HepG2 (cell line): ENCODE results near the gene USP24. TPM values are rescaled to one million over a fixed set of nuclear protein-coding genes. Genes with fewer than 3 reads are reported as not detected.
A peak's percentile ranks its signal among the peaks of the same experiment; 100 is the strongest.

ENCODE experiments used
- ATM ChIP-seq: fragments of 450-650 bp; IDR thresholded peaks from 2 replicates; pipeline ENCODE4 v1.7.1; 2017; ENCODE audit warnings: mild to moderate bottlenecking, borderline replicate concordance
- BORCS8-MEF2B ChIP-seq: sonication (generic); formaldehyde crosslinking; IDR thresholded peaks from 2 replicates; pipeline ENCODE4 v1.8.0; 2022; ENCODE audit warnings: mild to moderate bottlenecking, missing genetic modification reagents
- BRF2 ChIP-seq: sonication (generic); formaldehyde crosslinking; IDR thresholded peaks from 2 replicates; pipeline ENCODE4 v1.8.1; 2022; ENCODE audit warnings: mild to moderate bottlenecking, missing genetic modification reagents
- EED ChIP-seq: sonication (generic); formaldehyde crosslinking; IDR thresholded peaks from 2 replicates; pipeline ENCODE4 v1.5.0; 2020; ENCODE audit warnings: mild to moderate bottlenecking, missing genetic modification reagents
- IRX3 ChIP-seq: sonication (generic); formaldehyde crosslinking; IDR thresholded peaks from 2 replicates; pipeline ENCODE4 v1.8.1; 2023; ENCODE audit warnings: mild to moderate bottlenecking, low read depth, missing genetic modification reagents, borderline replicate concordance
- MED1 ChIP-seq: sonication (generic); formaldehyde crosslinking; IDR thresholded peaks from 2 replicates; pipeline ENCODE4 v1.4.0; 2020; ENCODE audit warnings: missing genetic modification reagents
- MEF2D ChIP-seq: sonication (generic); formaldehyde crosslinking; IDR thresholded peaks from 2 replicates; pipeline ENCODE4 v1.5.1; 2020; ENCODE audit warnings: mild to moderate bottlenecking, missing genetic modification reagents
- REPIN1 ChIP-seq: sonication (generic); formaldehyde crosslinking; IDR thresholded peaks from 2 replicates; pipeline ENCODE4 v1.8.0; 2022; ENCODE audit warnings: missing genetic modification reagents, low read depth, mild to moderate bottlenecking, borderline replicate concordance
- RNF219 ChIP-seq: sonication (generic); formaldehyde crosslinking; IDR thresholded peaks from 2 replicates; pipeline ENCODE4 v1.5.0; 2020; ENCODE audit warnings: mild to moderate bottlenecking, missing genetic modification reagents
- SP2 ChIP-seq: sonication (generic); formaldehyde crosslinking; IDR thresholded peaks from 2 replicates; pipeline ENCODE4 v1.5.1; 2020; ENCODE audit warnings: mild to moderate bottlenecking, missing genetic modification reagents
- TEAD3 ChIP-seq: optimal IDR thresholded peaks from 2 replicates; pipeline ENCODE3; 2016; ENCODE audit warnings: borderline replicate concordance
- UBTF ChIP-seq: sonication (generic); formaldehyde crosslinking; IDR thresholded peaks from 2 replicates; pipeline ENCODE4 v1.4.0; 2020; ENCODE audit warnings: mild to moderate bottlenecking, missing genetic modification reagents
- YY1 ChIP-seq: IDR thresholded peaks from 2 replicates; pipeline ENCODE4 v1.6.1; 2011; ENCODE audit warnings: low read length, low read depth, moderate library complexity, mild to moderate bottlenecking; ENCODE audit not compliant: insufficient read depth, insufficient replicate concordance
- ZBTB3 ChIP-seq: sonication (generic); formaldehyde crosslinking; IDR thresholded peaks from 2 replicates; pipeline ENCODE4 v1.4.0; 2020; ENCODE audit warnings: low read depth, mild to moderate bottlenecking, moderate library complexity, missing genetic modification reagents, borderline replicate concordance
- ZFAT ChIP-seq: sonication (generic); formaldehyde crosslinking; conservative IDR thresholded peaks from 2 replicates; pipeline ENCODE4 v1.8.1; 2023; ENCODE audit warnings: missing genetic modification reagents, inconsistent platforms
- ZNF362 ChIP-seq: sonication (generic); formaldehyde crosslinking; IDR thresholded peaks from 2 replicates; pipeline ENCODE4 v1.4.0; 2020; ENCODE audit warnings: missing genetic modification reagents, mild to moderate bottlenecking, borderline replicate concordance
- ZNF550 ChIP-seq: sonication (generic); formaldehyde crosslinking; IDR thresholded peaks from 2 replicates; pipeline ENCODE4 v1.4.0; 2020; ENCODE audit warnings: mild to moderate bottlenecking, missing genetic modification reagents, borderline replicate concordance
- ZNF577 ChIP-seq: sonication (generic); formaldehyde crosslinking; IDR thresholded peaks from 2 replicates; pipeline ENCODE4 v1.4.0; 2020; ENCODE audit warnings: mild to moderate bottlenecking, low read depth, missing genetic modification reagents, borderline replicate concordance
- ZNF598 ChIP-seq: sonication (generic); formaldehyde crosslinking; IDR thresholded peaks from 2 replicates; pipeline ENCODE4 v1.5.1; 2020; ENCODE audit warnings: mild to moderate bottlenecking, missing genetic modification reagents, borderline replicate concordance
- ZNF605 ChIP-seq: sonication (generic); formaldehyde crosslinking; IDR thresholded peaks from 2 replicates; pipeline ENCODE4 v1.8.0; 2022; ENCODE audit warnings: mild to moderate bottlenecking, missing genetic modification reagents
- ZNF772 ChIP-seq: sonication (generic); formaldehyde crosslinking; IDR thresholded peaks from 2 replicates; pipeline ENCODE4 v1.5.0; 2020; ENCODE audit warnings: mild to moderate bottlenecking, missing genetic modification reagents
- polyA plus RNA-seq, 8 experiments: library from polyadenylated mRNA; depleted of rRNA in 3 of 8; stranded (reverse) in 7 of 8; unstranded in 1 of 8; fragments of >200 nt; fragmentation: Illumina TruSeq in 4 of 8; extraction: Trizol in 4 of 8; gene quantifications; 2 replicates each; pipeline versions ENCODE4 v1.2.1 to v1.2.3, GENCODE V29; 2011 to 2016; ENCODE audit warnings: low read depth in 4 of 8, missing spikeins in 1 of 8, mixed read lengths in 1 of 8; ENCODE audit not compliant: insufficient read depth in 1 of 8
- total RNA-seq, 5 experiments: library from RNA; depleted of rRNA; stranded (reverse); fragments of >200 nt; fragmentation: Illumina TruSeq; extraction: Trizol; gene quantifications; 2 replicates each; pipeline ENCODE4 v1.2.3, GENCODE V29; 2016; ENCODE audit warnings: low read depth in 1 of 5
- TF ChIP-seq, protein P1 (sequence below), 2 experiments: fragments of 450-650 bp in 1 of 2; sonication (generic) in 1 of 2; formaldehyde crosslinking; IDR thresholded peaks; 2 replicates each; pipeline versions ENCODE4 v1.5.0 to v1.8.0; 2020 to 2022; ENCODE audit warnings: mild to moderate bottlenecking in 1 of 2, missing genetic modification reagents in 1 of 2

Gene USP24
- total and polyA plus RNA-seq, 2 of the 13 experiments (the other 11 are each of a cell fraction or from before 2014, with no cell fraction given), result 18.8 to 47.6 TPM

DNA sequence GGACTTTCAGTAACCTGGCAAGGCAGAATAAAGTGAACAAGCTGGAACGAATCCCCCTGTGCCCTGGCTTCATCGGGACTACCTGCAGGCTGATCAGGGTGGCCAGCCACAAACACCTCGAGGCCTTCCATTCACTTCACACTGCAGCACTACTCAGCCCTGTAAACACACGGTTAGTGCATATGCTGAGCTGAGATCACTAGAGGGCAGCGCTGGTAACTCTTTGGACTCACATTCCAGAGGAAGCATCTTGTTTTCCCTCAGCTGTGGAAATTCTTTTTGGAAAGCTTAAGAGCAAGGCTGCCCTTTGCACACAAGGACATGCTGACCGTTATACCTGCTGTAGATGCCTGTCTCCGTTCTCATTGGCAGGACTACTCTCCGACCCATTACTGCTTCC is 143.7 kb downstream of the USP24 start (continued):
- TF ChIP-seq RNF219 (CRISPR knock-in tag) (no peak), MEF2D (CRISPR knock-in tag) (peak; percentile 34; the same call in 1 of the 2 replicates), REPIN1 (0 out of 2 replicates have a peak, but pooled peaks have one; percentile 24), ZNF362 (no peak), ZFAT (CRISPR knock-in tag) (no peak), TEAD3 (CRISPR knock-in tag) (peak; percentile 94), IRX3 (CRISPR knock-in tag) (no peak), YY1 (no peak), ZNF605 (CRISPR knock-in tag) (no peak), ATM (no peak), BORCS8-MEF2B (CRISPR knock-in tag) (0 out of 2 replicates have a peak, but pooled peaks have one; percentile 44), BRF2 (CRISPR knock-in tag) (no peak), ZNF550 (CRISPR knock-in tag) (no peak), ZNF577 (no peak), EED (CRISPR knock-in tag) (no peak), UBTF (no peak), ZBTB3 (CRISPR knock-in tag) (no peak), MED1 (CRISPR knock-in tag) (no peak), SP2 (CRISPR knock-in tag) (no peak), ZNF598 (CRISPR knock-in tag) (no peak; the same call in 1 of the 2 replicates), ZNF772 (CRISPR knock-in tag) (peak; percentile 54; the same call in 1 of the 2 replicates)
- TF ChIP-seq, protein P1, sequence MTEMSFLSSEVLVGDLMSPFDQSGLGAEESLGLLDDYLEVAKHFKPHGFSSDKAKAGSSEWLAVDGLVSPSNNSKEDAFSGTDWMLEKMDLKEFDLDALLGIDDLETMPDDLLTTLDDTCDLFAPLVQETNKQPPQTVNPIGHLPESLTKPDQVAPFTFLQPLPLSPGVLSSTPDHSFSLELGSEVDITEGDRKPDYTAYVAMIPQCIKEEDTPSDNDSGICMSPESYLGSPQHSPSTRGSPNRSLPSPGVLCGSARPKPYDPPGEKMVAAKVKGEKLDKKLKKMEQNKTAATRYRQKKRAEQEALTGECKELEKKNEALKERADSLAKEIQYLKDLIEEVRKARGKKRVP (CRISPR knock-in tag; IDR thresholded peaks at IDR 0.05), result no peak
